ENCODE measurements around the gene MYBPH.

MYBPH gene

DNA sequence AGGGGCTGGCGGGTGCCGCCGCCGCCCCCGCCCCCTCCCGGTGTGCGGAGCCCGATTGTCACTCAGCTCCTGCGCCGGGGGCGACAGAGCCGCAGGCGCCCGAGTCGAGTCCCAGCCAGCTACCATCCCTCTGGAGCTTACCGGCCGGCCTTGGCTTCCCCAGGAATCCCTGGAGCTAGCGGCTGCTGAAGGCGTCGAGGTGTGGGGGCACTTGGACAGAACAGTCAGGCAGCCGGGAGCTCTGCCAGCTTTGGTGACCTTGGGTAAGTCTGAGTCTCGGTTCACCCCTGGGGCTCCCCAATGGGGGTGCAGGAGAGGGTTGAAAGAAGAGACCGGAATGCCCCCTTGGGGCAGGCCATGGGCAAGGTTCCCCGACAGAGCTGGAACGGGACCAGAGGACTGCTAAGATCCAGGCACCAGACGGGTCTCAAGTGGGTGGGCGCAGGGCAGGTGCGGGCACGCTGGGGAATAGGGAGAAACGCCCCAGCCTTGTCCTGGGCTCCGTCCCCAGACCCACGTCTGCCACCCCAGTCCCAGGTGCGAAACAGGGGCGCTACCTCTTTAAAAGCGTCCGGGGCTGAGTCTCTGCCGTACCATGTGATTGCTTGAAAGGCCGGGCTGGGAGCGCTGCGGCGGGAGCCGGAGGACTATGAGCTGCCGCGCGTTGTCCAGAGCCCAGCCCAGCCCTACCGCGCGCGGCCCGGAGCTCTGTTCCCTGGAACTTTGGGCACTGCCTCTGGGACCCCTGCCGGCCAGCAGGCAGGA lies 47.8 kb downstream of the MYBPH start, which contains the start of gene ADORA1:
Gene ADORA1, plus strand, starts transcription at position 61 of the 765 bp plus-strand sequence. CDS start 1,116 bp downstream, outside the sequence.
- no peak for DNase-seq

DNA sequence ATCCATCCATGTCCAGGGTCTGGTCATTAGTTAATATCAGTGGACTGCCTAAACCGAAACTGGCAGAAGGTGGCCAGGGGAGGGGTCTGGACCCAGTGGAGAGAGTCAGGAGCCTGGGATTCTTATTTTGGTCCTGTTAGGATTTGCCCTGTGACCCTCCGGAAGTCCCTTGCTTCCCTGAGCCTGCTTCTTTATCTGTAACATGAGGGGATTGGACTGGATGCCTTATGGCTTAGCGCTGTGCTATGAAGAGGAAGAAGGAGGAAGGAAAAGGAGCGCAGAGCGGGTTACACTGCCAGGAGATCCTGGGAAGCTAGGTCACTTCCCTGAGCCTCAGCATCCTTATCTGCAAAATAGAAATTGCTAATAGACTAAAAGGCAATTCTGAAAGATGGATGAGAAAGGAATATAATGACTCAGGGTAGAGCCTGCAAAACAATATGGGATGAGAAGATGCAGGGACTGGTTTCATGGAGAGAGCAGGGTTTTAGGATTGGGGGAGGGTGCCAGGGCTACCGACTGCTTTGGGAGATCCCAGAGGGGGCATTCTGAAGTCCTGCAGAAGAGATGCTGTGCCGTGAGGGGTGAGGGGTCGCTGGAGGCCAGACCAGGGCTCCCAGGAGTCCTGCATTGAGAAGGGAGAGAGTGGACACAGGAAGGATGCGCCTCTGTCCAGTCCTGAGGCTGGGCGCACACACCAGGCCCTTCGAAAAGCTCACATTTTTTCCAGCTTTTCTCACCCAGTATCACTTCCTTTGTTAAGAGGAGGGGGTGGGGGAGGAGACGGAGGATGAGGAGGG lies 48.6 kb downstream of the MYBPH start:
- no peak for DNase-seq

DNA sequence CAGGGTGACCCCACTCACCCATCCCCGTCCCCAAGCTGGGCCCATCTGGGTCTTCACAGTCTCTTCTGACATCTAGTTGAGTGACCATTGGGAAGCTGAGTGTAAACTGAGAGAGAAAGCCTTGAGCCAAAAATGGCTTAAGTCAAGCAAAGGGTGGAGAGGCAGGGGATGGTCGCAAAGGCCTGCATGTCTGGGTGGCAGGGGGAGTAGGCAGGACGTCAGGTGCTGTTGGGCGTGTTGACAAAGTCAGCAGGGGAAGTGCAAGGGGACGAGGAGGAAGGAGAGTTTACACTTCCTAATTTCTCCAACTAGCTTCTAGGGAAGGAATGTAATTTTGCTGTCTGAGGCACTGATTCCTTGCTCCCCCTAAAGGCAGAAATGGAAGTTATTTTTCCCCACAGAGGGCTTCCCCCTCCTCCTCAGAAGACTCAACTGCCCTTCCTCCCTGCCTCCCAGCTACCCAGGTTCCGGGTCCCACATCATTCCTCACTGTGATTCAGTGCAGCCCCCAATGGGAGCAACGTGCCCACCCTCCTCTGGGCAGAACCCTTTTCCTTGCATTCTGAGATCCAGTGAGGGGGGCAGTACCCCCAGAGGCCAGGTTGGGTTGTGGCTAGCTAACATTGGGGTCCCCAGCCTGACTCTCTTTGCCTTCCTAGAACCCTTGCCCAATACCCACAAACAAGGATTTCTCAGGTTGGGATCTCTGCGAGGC lies 49.3 kb downstream of the MYBPH start:
- no peak for DNase-seq

GRCh38 chr1:203124546-203125317 lies 50.9 kb downstream of the MYBPH start:
- no peak for DNase-seq

DNA sequence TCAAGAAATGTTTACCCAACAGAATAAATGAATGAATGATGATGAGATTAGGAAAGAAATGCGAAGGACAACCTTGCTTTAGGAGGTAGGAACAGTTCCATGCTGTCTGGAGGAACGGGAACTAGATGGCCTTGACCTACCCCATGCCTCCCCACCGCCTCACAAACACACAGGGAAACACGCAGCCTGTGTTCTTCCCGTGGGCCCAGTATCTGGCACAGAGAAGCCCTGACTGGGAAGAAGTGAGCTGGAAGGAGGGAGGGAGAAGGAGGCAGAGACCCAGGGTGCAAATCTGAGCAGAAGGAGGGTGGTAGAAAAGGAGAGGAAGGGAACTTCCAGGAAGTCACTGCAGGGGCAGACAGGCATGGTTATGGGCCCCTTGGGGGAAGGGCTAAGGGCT lies 51.6 kb downstream of the MYBPH start:
- no peak for DNase-seq

DNA sequence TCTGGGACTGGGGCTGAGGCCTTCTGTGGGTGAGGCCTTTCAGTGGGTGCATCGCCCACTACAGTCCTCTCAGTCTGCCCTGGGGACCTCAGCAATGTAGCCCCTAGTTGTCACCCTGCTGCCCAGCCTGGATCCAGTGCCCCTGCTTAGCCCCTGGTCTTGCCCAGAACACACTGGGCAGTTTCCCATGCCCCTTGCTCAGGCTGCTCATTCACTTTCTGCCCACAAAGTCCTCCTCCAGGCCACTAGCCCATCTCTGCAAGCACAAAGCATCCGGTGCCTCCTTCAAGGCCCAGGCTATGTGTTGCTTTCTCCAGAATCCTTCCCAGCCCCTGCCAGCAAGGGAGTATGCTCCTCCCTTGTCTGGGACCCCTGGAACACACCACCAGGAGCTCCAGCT lies 53.5 kb downstream of the MYBPH start:
- DNase-seq: no peak

DNA sequence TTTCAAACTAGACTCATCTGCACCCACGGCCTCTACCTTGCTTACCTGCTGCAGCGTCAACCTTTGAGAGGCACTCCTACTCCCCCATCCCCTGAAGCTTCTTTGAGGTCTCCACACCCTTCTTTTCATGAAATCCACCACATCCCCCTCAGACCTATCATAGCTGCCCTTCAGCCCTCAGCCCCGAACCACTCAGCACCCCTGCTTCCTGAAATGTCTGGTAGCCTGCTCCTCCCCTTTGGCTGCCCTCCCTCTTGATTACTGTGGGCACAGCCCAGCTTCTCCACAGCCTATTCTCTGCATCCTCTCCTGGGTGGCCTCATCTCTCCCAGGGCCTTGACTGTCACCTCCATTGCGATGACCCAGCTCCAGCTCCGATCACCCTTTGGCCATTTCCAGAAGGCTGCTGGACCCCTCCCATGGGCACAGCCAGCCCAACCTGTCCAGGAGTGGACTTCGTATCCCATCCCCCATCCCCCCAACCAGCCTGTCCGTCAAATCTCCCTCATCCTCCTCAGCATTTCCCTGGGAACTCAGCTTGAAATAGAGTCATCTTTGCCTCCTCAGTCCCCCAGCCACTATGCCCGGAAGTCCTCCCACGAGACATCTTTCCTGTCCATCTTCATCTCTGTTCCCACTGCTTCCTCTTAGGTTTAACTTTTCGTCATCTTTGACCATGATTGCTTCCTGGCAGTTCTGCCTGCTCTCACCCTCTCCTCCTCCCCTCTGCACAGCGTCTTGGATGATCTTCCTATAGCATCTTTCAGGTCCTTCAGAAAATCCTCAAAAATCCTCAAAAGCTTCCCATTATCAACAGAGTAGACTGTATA lies 54.2 kb downstream of the MYBPH start:
- no peak for DNase-seq

GRCh38 chr1:203120325-203121153 lies 55.1 kb downstream of the MYBPH start:
- no peak for DNase-seq

All from COR-L47 (cell line).